Retinal pigment epithelial cell (primary cell): ENCODE measurements around the gene NPHS1.

Source experiments
- DNase-seq: peaks from one replicate; pipeline ENCODE4 v3.0.0-alpha.2; 2010; ENCODE audit warnings: low read depth
- H3K4me3 ChIP-seq: 2 replicates; pipeline ENCODE4 v1.5.1; 2011; ENCODE audit warnings: mild to moderate bottlenecking, low read length, control low read depth, moderate library complexity
- CTCF ChIP-seq: conservative IDR thresholded peaks from 2 replicates; pipeline ENCODE4 v1.5.1; 2011; ENCODE audit warnings: low read depth, low read length, control low read depth, inconsistent platforms

Gene NPHS1

DNA sequence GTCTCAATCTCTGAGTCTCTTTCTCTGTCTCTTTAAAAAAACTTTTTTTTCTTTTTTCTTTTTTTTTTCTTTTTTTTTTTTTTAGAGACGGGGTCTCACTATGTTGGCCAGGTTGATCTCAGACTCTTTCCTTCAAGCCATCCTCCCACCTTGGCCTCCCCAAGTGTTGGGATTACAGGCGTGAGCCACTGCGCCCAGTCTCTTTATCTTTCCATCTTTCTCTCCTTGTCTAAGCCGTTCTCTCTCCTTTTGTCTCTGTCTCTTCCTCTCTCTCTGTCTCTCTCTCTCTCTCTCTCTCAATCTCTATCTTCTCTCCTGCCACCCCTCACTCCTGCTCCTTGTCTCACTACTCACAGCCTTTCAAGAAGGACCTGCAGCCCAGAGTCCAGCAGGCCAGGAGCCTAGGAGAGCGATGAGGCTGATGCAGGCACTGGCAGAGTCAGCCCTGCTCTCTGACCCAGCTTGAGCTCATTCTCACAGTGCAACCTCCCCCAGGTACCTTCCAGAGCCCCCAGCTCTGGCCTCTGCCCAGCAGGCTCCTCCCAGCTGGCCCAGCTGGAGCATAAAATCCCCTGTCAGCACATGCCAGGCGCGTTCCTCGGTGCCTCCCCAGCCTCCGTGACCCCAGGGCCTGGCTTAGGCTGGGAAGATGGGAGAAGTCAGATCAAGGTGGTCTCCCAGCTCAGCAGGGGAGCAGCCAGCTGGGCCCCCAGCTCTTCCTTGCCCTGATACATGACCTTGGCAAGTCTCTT is at the start of gene NPHS1:
TSS of gene NPHS1 (minus strand) at position 476 of the 752 bp plus-strand sequence. CDS start 667 bp downstream, outside the sequence.
- H3K4me3 ChIP-seq, result no peak within 1 kb of the TSS
- no peak for DNase-seq
- no peak for TF ChIP-seq CTCF

DNA sequence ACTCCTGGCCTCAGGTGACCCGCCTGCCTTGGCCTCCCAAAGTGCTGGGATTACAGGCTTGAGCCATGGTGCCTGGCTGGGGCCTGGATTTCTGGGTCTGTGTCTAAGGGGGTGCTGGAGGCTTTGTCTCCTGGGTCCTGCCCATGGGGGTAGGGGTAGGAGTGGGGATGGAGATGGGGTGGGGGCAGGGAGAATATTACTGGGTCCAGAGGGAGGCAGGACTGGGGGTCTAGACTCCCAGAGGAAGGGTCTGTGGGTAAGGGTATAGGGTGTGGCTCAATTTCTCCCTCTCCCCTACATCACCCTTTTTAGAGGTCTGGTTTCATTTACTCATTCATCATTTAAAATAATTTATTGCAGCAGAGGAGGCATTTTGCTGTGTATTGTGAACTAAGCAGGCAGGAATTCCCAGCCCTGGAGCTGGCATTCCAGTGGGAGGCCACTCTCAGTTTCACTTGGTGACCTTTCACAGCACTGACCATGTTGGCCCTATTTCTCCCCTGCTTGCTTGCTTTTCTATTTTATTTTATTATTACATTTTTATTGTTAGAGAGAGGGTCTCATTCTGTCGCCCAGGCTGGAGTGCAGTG is 48.8 kb upstream of the NPHS1 start:
- no peak overlapping the region for H3K4me3 ChIP-seq
- no peak for TF ChIP-seq CTCF
- no peak for DNase-seq

DNA sequence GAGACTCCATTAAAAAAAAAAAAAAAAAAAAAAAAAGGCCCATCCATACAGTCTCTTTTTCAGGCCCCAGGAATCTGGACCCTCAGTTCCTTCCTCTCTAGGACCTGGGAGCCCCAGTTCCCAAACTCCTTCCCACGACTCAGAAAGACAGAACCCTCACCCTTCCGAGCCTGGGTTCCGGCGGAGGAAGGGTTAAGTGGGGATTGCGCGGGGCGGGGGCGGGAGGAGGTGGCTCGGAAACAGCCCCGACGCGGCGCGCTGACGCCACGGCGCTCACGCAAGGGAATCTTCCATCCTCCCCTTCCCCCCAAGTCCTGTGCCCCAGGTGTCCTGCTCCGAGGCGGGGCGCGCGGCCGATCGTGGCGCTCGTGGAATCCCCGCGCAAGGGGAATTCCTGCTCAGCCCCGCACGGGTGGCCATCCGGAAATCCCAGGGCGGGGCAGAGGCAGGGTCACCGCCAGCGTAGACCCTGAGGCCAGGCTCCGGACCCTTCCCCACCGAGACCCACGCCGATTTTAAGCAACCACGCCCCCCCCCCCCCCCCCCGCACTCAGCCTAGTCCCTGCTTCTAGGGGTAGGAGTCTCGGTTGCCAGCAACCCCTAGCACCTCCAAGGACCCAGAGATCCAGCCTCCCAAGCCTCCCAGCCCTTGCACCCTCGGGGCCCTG is 47.4 kb upstream of the NPHS1 start:
- no peak for TF ChIP-seq CTCF
- peak; percentile 23 for DNase-seq
- H3K4me3 ChIP-seq, result peak overlapping the region; percentile 70

GRCh38 chr19:35898499-35898809 is 46.1 kb upstream of the NPHS1 start:
- H3K4me3 ChIP-seq, result peak overlapping the region; percentile 70
- DNase-seq, result no peak
- no peak for TF ChIP-seq CTCF

DNA sequence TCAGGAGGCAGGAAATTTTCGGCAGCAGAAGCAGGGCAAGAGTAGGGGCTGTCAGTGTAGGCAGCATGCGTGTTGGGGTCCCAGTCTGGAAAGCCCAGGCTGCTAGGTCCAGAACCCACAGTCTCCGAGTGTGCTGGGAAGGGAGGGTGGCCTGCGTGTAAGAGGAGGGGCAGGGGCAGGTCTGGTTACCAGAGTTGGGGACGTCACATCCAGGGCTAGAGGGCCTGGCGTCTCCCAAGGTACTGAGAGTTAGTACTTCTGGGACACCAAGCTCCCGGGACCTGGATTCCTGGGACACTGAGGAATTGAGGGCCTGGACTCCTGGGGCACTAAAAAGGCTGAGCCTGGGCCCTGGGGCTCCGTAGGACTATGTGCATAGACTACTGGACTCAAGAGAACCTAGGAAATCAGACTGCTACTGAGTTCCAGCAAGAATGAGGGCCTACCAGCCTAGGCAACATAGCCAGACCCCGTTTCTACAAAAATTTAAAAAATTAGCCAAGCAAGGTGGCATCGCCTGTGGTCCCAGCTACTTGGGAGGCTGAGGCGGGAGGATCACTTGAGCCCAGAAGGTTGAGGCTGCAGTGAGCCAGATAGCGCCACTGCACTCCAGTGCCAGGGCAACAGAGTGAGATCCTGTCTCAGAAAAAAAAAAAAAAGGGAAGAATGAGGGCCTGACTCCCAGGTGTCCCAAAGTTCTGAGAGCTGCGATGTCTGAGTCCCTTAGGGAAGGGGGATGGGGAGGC is 45.6 kb upstream of the NPHS1 start:
- peak overlapping the region; percentile 70 for H3K4me3 ChIP-seq
- DNase-seq, result no peak
- TF ChIP-seq CTCF, result no peak

DNA sequence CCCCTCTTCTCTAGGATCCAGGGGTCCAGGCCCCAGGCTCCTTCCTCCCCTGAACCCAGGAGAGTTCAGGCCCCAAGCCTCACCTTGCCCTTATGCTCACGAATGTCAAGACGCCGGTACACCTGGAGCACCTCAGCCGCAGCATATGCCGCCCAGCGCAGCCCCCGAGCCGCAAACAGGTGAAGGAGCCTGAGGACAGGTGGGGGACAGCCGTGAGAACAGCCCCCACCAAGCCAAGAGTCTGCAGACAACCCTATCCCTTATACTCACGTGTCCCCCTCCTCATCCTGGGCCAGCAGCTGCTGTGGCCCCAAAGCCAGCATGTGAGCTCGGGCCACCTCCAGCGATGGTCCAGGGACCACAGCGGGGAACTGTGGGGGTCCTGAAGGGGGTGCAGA is 44.3 kb upstream of the NPHS1 start:
- TF ChIP-seq CTCF, result no peak
- H3K4me3 ChIP-seq, result no peak overlapping the region
- DNase-seq, result no peak
